Epithelial cell of alveolus of lung (primary cell): ENCODE results near the gene GALNT16. TPM values are rescaled to one million over a fixed set of nuclear protein-coding genes. Genes with fewer than 3 reads are reported as not detected.

Experiments
- total RNA-seq: library from RNA; depleted of rRNA; stranded (reverse); fragments of >200 nt; gene quantifications from 2 replicates; pipeline ENCODE4 v1.2.1, GENCODE V29; 2015

The GALNT16 gene
- total RNA-seq, result 0.48 and 1.0 TPM in 2 replicates

GRCh38 chr14:69259527-69260189 is at the start of gene GALNT16:
Gene GALNT16, plus strand, starts transcription at chr14:69260158. Its CDS starts 133 bp downstream, at chr14:69260291.

DNA sequence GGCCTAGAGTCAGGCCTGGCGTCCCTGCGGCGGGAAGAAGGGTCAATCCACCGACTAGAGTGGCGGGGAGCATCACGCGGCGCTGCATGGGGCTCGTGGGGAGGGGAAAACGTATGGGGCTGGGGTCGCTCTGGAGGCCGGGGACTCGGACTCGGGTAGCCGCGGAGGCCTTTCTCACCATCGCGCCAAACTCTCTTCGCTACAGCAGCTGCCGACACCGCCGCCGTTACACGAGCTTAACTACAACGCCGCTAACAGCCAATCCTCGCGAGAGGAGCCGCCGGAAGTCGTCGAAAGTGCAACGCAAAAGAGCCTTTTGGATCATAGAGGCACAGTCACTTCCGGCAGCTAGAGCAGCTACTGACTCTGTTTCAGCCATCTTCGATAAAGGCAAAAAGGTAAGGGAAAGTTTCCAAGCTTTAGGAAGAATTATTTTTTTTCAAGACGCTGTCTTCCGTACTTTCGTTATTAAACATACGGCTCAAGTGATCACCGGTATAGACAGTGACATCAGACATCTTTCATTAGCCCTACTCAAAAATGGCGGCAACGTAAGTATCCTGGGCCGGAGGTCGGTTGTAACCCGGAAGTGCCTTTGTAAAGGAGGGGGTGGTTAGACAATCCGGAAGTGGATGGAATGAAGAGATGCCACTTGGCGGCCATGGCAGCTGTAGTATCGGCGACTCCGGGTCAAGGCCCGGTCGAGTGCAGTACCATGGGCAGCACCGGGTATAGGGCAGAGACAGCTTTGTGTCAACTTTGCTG is 138.3 kb downstream of the GALNT16 start, which contains the start of the genes ERH and SLC39A9:
Gene ERH, minus strand, starts transcription at position 247 of the 765 bp plus-strand sequence. Its CDS starts 66 bp downstream, at position 181.
Gene SLC39A9, plus strand, starts transcription at position 640 of the 765 bp plus-strand sequence. CDS start 678 bp downstream, outside the sequence.

Other genes starting within 250 kb of the GALNT16 start
- gene DCAF5, start 107.0 kb upstream of the GALNT16 start, total RNA-seq, result 17.1 and 28.7 TPM in 2 replicates
- gene EXD2, start 68.7 kb upstream of the GALNT16 start, total RNA-seq, result 16.8 and 17.8 TPM in 2 replicates
- 103 and 149 TPM in 2 replicates for gene ERH, start 138.1 kb downstream of the GALNT16 start, total RNA-seq
- gene SLC39A9, start 138.5 kb downstream of the GALNT16 start, total RNA-seq, result 76.2 and 77.0 TPM in 2 replicates
- 0.08 TPM in 1 of 2 replicates, not detected in the other for gene PLEKHD1, start 224.6 kb downstream of the GALNT16 start, total RNA-seq